ENCODE measurements around the gene ARHGEF18.

Gene ARHGEF18

GRCh38 chr19:7370546-7370945 lies 21.8 kb downstream of the ARHGEF18 start:
- Histone ChIP-seq H3K79me1 (replicated peaks; ENCODE audit: low read length, poor library complexity, severe bottlenecking) (no peaks in the 10 kb centered on the region), H2BK5ac (ENCODE audit: low read depth, low read length, poor library complexity, severe bottlenecking) (no peak overlapping the region), H3K4me3 (ENCODE audit: insufficient read depth in 1 of 2, low read depth in 1 of 2, low read length in 2 of 2) (no peak overlapping the region), H4K8ac (ENCODE audit: low read length) (no peak overlapping the region), H2BK15ac (ENCODE audit: low read depth, poor library complexity, severe bottlenecking) (no peak overlapping the region), H3K23ac (ENCODE audit: low read length in 2 of 2) (no peak overlapping the region), H3K36me3 (ENCODE audit: control insufficient read depth in 1 of 2, insufficient read depth in 2 of 2, low read depth in 1 of 2, low read length in 2 of 2) (no peaks in the 10 kb centered on the region), H2BK120ac (ENCODE audit: low read depth, low read length) (no peak overlapping the region), H3K14ac (ENCODE audit: low read length in 2 of 2) (no peak overlapping the region), H2AFZ (ENCODE audit: low read depth, low read length) (no peak overlapping the region), H3K4me1 (ENCODE audit: control insufficient read depth, insufficient read depth, low read depth, low read length) (no peaks in the 10 kb centered on the region), H3K18ac (ENCODE audit: low read depth in 1 of 2, low read length in 2 of 2) (peak overlapping the region in 1 of 2 experiments; percentile 33), H3K27ac (ENCODE audit: low read length, poor library complexity, severe bottlenecking) (no peak overlapping the region), H3K4ac (ENCODE audit: low read depth in 1 of 2, low read length in 2 of 2) (no peak overlapping the region), H3K9me3 (ENCODE audit: control insufficient read depth, low read length) (no peaks in the 10 kb centered on the region), H3K4me2 (ENCODE audit: low read length, poor library complexity, severe bottlenecking) (no peak overlapping the region), H3K27me3 (ENCODE audit: control insufficient read depth in 1 of 2, insufficient read depth in 1 of 2, low read length in 2 of 2) (peaks cover 0 to 1% of the 10 kb centered on the region in 2 experiments), H3K9ac (ENCODE audit: low read length) (no peak overlapping the region), H4K91ac (ENCODE audit: low read length) (no peak overlapping the region), H2AK5ac (ENCODE audit: low read length, severe bottlenecking) (no peak overlapping the region), H2BK12ac (ENCODE audit: low read length in 2 of 2) (no peak overlapping the region)
- WGBS = 86% methylated on average over 10 of the region's 10 CpGs
- no peak for DNase-seq

- H2BK15ac ChIP-seq (ENCODE audit: low read depth, poor library complexity, severe bottlenecking) = no peak overlapping the region
- no peak overlapping the region for H3K18ac ChIP-seq (ENCODE audit: low read depth in 1 of 2, low read length in 2 of 2)
- DNase-seq = no peak
- H3K9ac ChIP-seq (ENCODE audit: low read length) = no peak overlapping the region
- no peak overlapping the region for H2AFZ ChIP-seq (ENCODE audit: low read depth, low read length)
- no peaks in the 10 kb centered on the region for H3K9me3 ChIP-seq (ENCODE audit: control insufficient read depth, low read length)
- no peaks in the 10 kb centered on the region for H3K27me3 ChIP-seq (ENCODE audit: control insufficient read depth in 1 of 2, insufficient read depth in 1 of 2, low read length in 2 of 2)
- H3K4me2 ChIP-seq (ENCODE audit: low read length, poor library complexity, severe bottlenecking) = no peak overlapping the region
- H3K4ac ChIP-seq (ENCODE audit: low read depth in 1 of 2, low read length in 2 of 2) = no peak overlapping the region
- no peaks in the 10 kb centered on the region for H3K36me3 ChIP-seq (ENCODE audit: control insufficient read depth in 1 of 2, insufficient read depth in 2 of 2, low read depth in 1 of 2, low read length in 2 of 2)
- no peak overlapping the region for H2BK12ac ChIP-seq (ENCODE audit: low read length in 2 of 2)
- no peak overlapping the region for H3K14ac ChIP-seq (ENCODE audit: low read length in 2 of 2)
- H2AK5ac ChIP-seq (ENCODE audit: low read length, severe bottlenecking) = no peak overlapping the region
- no peak overlapping the region for H2BK5ac ChIP-seq (ENCODE audit: low read depth, low read length, poor library complexity, severe bottlenecking)
- H2BK120ac ChIP-seq (ENCODE audit: low read depth, low read length) = no peak overlapping the region
- H3K27ac ChIP-seq (ENCODE audit: low read length, poor library complexity, severe bottlenecking) = no peak overlapping the region
- 92% methylated on average over 3 of the region's 3 CpGs for WGBS
- no peaks in the 10 kb centered on the region for H3K79me1 ChIP-seq (replicated peaks; ENCODE audit: low read length, poor library complexity, severe bottlenecking)
- no peak overlapping the region for H4K91ac ChIP-seq (ENCODE audit: low read length)
- no peak overlapping the region for H3K23ac ChIP-seq (ENCODE audit: low read length in 2 of 2)
- no peaks in the 10 kb centered on the region for H3K4me1 ChIP-seq (ENCODE audit: control insufficient read depth, insufficient read depth, low read depth, low read length)
- H4K8ac ChIP-seq (ENCODE audit: low read length) = no peak overlapping the region
- H3K4me3 ChIP-seq (ENCODE audit: insufficient read depth in 1 of 2, low read depth in 1 of 2, low read length in 2 of 2) = no peak overlapping the region
Observed at GRCh38 chr19:7371001-7371400, 22.3 kb downstream of the ARHGEF18 start.

GRCh38 chr19:7372810-7373209 lies 24.1 kb downstream of the ARHGEF18 start:
- no peaks in the 10 kb centered on the region for H3K36me3 ChIP-seq (ENCODE audit: control insufficient read depth in 1 of 2, insufficient read depth in 2 of 2, low read depth in 1 of 2, low read length in 2 of 2)
- no peaks in the 10 kb centered on the region for H3K9me3 ChIP-seq (ENCODE audit: control insufficient read depth, low read length)
- H3K4me3 ChIP-seq (ENCODE audit: insufficient read depth in 1 of 2, low read depth in 1 of 2, low read length in 2 of 2) = no peak overlapping the region
- H2BK12ac ChIP-seq (ENCODE audit: low read length in 2 of 2) = no peak overlapping the region
- DNase-seq = no peak
- H3K14ac ChIP-seq (ENCODE audit: low read length in 2 of 2) = no peak overlapping the region
- no peak overlapping the region for H3K18ac ChIP-seq (ENCODE audit: low read depth in 1 of 2, low read length in 2 of 2)
- no peak overlapping the region for H4K8ac ChIP-seq (ENCODE audit: low read length)
- no peaks in the 10 kb centered on the region for H3K79me1 ChIP-seq (replicated peaks; ENCODE audit: low read length, poor library complexity, severe bottlenecking)
- H3K9ac ChIP-seq (ENCODE audit: low read length) = no peak overlapping the region
- H3K27me3 ChIP-seq (ENCODE audit: control insufficient read depth in 1 of 2, insufficient read depth in 1 of 2, low read length in 2 of 2) = no peaks in the 10 kb centered on the region
- no peak overlapping the region for H3K4me2 ChIP-seq (ENCODE audit: low read length, poor library complexity, severe bottlenecking)
- no peak overlapping the region for H3K4ac ChIP-seq (ENCODE audit: low read depth in 1 of 2, low read length in 2 of 2)
- H2AFZ ChIP-seq (ENCODE audit: low read depth, low read length) = no peak overlapping the region
- no peak overlapping the region for H3K23ac ChIP-seq (ENCODE audit: low read length in 2 of 2)
- no peak overlapping the region for H3K27ac ChIP-seq (ENCODE audit: low read length, poor library complexity, severe bottlenecking)
- WGBS = 87% methylated on average over 11 of the region's 11 CpGs
- H4K91ac ChIP-seq (ENCODE audit: low read length) = no peak overlapping the region
- H2AK5ac ChIP-seq (ENCODE audit: low read length, severe bottlenecking) = no peak overlapping the region
- H2BK5ac ChIP-seq (ENCODE audit: low read depth, low read length, poor library complexity, severe bottlenecking) = no peak overlapping the region
- no peak overlapping the region for H2BK120ac ChIP-seq (ENCODE audit: low read depth, low read length)
- H3K4me1 ChIP-seq (ENCODE audit: control insufficient read depth, insufficient read depth, low read depth, low read length) = no peaks in the 10 kb centered on the region
- no peak overlapping the region for H2BK15ac ChIP-seq (ENCODE audit: low read depth, poor library complexity, severe bottlenecking)

- 65% methylated on average over 5 of the region's 6 CpGs for WGBS
- Histone ChIP-seq H3K23ac (ENCODE audit: low read length in 2 of 2) (no peak overlapping the region), H3K4me2 (ENCODE audit: low read length, poor library complexity, severe bottlenecking) (no peak overlapping the region), H3K27me3 (ENCODE audit: control insufficient read depth in 1 of 2, insufficient read depth in 1 of 2, low read length in 2 of 2) (no peaks in the 10 kb centered on the region), H3K4ac (ENCODE audit: low read depth in 1 of 2, low read length in 2 of 2) (no peak overlapping the region), H4K8ac (ENCODE audit: low read length) (no peak overlapping the region), H2BK120ac (ENCODE audit: low read depth, low read length) (no peak overlapping the region), H4K91ac (ENCODE audit: low read length) (no peak overlapping the region), H3K14ac (ENCODE audit: low read length in 2 of 2) (no peak overlapping the region), H3K36me3 (ENCODE audit: control insufficient read depth in 1 of 2, insufficient read depth in 2 of 2, low read depth in 1 of 2, low read length in 2 of 2) (no peaks in the 10 kb centered on the region), H3K9me3 (ENCODE audit: control insufficient read depth, low read length) (no peaks in the 10 kb centered on the region), H2AFZ (ENCODE audit: low read depth, low read length) (no peak overlapping the region), H3K4me1 (ENCODE audit: control insufficient read depth, insufficient read depth, low read depth, low read length) (no peaks in the 10 kb centered on the region), H2BK5ac (ENCODE audit: low read depth, low read length, poor library complexity, severe bottlenecking) (no peak overlapping the region), H3K4me3 (ENCODE audit: insufficient read depth in 1 of 2, low read depth in 1 of 2, low read length in 2 of 2) (no peak overlapping the region), H3K79me1 (replicated peaks; ENCODE audit: low read length, poor library complexity, severe bottlenecking) (no peaks in the 10 kb centered on the region), H2BK12ac (ENCODE audit: low read length in 2 of 2) (no peak overlapping the region), H3K18ac (ENCODE audit: low read depth in 1 of 2, low read length in 2 of 2) (no peak overlapping the region), H3K9ac (ENCODE audit: low read length) (no peak overlapping the region), H2AK5ac (ENCODE audit: low read length, severe bottlenecking) (no peak overlapping the region), H3K27ac (ENCODE audit: low read length, poor library complexity, severe bottlenecking) (no peak overlapping the region), H2BK15ac (ENCODE audit: low read depth, poor library complexity, severe bottlenecking) (no peak overlapping the region)
- peak; percentile 20 for DNase-seq
Observed at GRCh38 chr19:7373862-7374261, 25.1 kb downstream of the ARHGEF18 start.

Data from mesenchymal stem cell (in vitro differentiated cells and primary cell).